HEK293 (cell line): Measurements from ENCODE around the gene SS18L1.

Source experiments
- TCF7L2 ChIP-seq: IDR thresholded peaks from 2 replicates; pipeline ENCODE4 v1.6.1; 2011; ENCODE audit warnings: low read depth, mild to moderate bottlenecking, inconsistent platforms, low read length, moderate library complexity, borderline replicate concordance
- YY1 ChIP-seq: fragments of 450-650 bp; formaldehyde crosslinking; IDR thresholded peaks from 2 replicates; pipeline ENCODE4 v1.5.1; 2018; ENCODE audit warnings: missing biosample characterization, missing genetic modification characterization
- TF ChIP-seq, protein P1 (sequence below): fragments of 450-650 bp; formaldehyde crosslinking; IDR thresholded peaks from 2 replicates; pipeline ENCODE4 v1.5.1; 2016; ENCODE audit warnings: missing biosample characterization, missing genetic modification characterization
- TF ChIP-seq, protein P2 (sequence below): fragments of 450-650 bp; formaldehyde crosslinking; IDR thresholded peaks from 2 replicates; pipeline ENCODE4 v1.5.1; 2016; ENCODE audit warnings: missing biosample characterization, missing genetic modification characterization
- TF ChIP-seq, protein P3 (sequence below): fragments of 450-650 bp; formaldehyde crosslinking; IDR thresholded peaks from 2 replicates; pipeline ENCODE4 v1.5.1; 2016; ENCODE audit warnings: missing biosample characterization, missing genetic modification characterization, borderline replicate concordance

DNA sequence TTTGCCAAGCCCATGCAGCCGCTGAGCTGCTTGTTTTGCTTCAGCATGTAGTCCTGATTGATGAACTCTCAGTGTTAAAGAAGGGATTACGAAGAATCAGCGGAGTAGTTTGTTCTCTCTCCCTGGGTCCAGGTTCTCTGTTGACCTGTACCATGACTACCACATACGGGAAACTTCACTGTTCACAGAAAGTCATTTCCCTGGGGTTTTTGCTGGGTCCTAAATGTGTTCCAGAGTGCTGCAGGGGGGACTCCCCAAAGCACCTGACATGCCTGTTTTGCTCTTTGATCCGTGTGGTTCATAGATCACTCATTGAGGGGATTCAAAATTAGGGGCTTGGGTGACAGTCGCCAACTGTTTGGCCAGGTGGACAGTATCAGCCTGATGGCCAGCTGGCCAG is 15.8 kb upstream of the SS18L1 start:
- TF ChIP-seq, protein P1, sequence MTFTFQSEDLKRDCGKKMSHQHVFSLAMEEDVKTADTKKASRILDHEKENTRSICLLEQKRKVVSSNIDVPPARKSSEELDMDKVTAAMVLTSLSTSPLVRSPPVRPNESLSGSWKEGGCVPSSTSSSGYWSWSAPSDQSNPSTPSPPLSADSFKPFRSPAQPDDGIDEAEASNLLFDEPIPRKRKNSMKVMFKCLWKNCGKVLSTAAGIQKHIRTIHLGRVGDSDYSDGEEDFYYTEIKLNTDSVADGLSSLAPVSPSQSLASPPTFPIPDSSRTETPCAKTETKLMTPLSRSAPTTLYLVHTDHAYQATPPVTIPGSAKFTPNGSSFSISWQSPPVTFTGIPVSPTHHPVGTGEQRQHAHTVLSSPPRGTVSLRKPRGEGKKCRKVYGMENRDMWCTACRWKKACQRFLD (tag by site-specific recombination) = no peak
- TF ChIP-seq TCF7L2 (no peak), YY1 (tag by site-specific recombination) (no peak)
- TF ChIP-seq, protein P2, sequence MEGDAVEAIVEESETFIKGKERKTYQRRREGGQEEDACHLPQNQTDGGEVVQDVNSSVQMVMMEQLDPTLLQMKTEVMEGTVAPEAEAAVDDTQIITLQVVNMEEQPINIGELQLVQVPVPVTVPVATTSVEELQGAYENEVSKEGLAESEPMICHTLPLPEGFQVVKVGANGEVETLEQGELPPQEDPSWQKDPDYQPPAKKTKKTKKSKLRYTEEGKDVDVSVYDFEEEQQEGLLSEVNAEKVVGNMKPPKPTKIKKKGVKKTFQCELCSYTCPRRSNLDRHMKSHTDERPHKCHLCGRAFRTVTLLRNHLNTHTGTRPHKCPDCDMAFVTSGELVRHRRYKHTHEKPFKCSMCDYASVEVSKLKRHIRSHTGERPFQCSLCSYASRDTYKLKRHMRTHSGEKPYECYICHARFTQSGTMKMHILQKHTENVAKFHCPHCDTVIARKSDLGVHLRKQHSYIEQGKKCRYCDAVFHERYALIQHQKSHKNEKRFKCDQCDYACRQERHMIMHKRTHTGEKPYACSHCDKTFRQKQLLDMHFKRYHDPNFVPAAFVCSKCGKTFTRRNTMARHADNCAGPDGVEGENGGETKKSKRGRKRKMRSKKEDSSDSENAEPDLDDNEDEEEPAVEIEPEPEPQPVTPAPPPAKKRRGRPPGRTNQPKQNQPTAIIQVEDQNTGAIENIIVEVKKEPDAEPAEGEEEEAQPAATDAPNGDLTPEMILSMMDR (tag by site-specific recombination) = no peak
- TF ChIP-seq, protein P3, sequence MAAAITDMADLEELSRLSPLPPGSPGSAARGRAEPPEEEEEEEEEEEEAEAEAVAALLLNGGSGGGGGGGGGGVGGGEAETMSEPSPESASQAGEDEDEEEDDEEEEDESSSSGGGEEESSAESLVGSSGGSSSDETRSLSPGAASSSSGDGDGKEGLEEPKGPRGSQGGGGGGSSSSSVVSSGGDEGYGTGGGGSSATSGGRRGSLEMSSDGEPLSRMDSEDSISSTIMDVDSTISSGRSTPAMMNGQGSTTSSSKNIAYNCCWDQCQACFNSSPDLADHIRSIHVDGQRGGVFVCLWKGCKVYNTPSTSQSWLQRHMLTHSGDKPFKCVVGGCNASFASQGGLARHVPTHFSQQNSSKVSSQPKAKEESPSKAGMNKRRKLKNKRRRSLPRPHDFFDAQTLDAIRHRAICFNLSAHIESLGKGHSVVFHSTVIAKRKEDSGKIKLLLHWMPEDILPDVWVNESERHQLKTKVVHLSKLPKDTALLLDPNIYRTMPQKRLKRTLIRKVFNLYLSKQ (tag by site-specific recombination) = no peak
